Stomach smooth muscle (tissue), 2 donors: ENCODE data around the gene CXCL1.

Experiments
- H3K27ac ChIP-seq: one replicate; pipeline ENCODE4 v1.7.0; 2013; ENCODE audit warnings: mild to moderate bottlenecking, low read length, inconsistent platforms
- H3K27me3 ChIP-seq, 2 donors: one replicate each; pipeline ENCODE4 v1.7.0; 2013; ENCODE audit warnings: low read length in 2 of 2; ENCODE audit not compliant: insufficient read depth in 2 of 2, control insufficient read depth in 1 of 2
- H3K36me3 ChIP-seq, 2 donors: one replicate each; pipeline ENCODE4 v1.7.0; 2013; ENCODE audit warnings: low read length in 2 of 2; ENCODE audit not compliant: control insufficient read depth in 2 of 2, insufficient read depth in 2 of 2
- H3K4me1 ChIP-seq: one replicate; pipeline ENCODE4 v1.7.0; 2013; ENCODE audit warnings: low read length; ENCODE audit not compliant: control insufficient read depth, insufficient read depth
- H3K4me3 ChIP-seq, 2 donors: one replicate each; pipeline ENCODE4 v1.7.0; 2013; ENCODE audit warnings: low read length in 2 of 2
- H3K9ac ChIP-seq, 2 donors: one replicate each; pipeline ENCODE4 v1.7.0; 2013; ENCODE audit warnings: low read length in 2 of 2, mild to moderate bottlenecking in 1 of 2
- H3K9me3 ChIP-seq, 2 donors: one replicate each; pipeline ENCODE4 v1.7.0; 2013; ENCODE audit warnings: low read length in 2 of 2; ENCODE audit not compliant: control insufficient read depth in 2 of 2
- donor health status: healthy.
- donor health status: Pancreatic carcinoma.

Gene CXCL1

DNA sequence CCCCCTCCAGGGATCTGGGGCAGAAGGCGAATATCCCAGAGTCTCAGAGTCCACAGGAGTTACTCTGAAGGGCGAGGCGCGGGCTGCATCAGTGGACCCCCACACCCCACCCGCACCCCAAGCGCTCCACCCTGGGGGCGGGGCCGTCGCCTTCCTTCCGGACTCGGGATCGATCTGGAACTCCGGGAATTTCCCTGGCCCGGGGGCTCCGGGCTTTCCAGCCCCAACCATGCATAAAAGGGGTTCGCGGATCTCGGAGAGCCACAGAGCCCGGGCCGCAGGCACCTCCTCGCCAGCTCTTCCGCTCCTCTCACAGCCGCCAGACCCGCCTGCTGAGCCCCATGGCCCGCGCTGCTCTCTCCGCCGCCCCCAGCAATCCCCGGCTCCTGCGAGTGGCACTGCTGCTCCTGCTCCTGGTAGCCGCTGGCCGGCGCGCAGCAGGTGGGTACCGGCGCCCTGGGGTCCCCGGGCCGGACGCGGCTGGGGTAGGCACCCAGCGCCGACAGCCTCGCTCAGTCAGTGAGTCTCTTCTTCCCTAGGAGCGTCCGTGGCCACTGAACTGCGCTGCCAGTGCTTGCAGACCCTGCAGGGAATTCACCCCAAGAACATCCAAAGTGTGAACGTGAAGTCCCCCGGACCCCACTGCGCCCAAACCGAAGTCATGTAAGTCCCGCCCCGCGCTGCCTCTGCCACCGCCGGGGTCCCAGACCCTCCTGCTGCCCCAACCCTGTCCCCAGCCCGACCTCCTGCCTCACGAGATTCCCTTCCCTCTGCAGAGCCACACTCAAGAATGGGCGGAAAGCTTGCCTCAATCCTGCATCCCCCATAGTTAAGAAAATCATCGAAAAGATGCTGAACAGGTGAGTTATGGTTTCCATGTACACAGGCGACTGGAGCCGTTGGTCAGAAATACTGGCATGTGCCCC lies at the start of gene CXCL1:
Gene CXCL1, plus strand, starts transcription at position 264 of the 926 bp plus-strand sequence. Its CDS starts 78 bp downstream, at position 342.
- Histone ChIP-seq H3K27ac (no peak within 1 kb of the TSS), H3K9ac (no peak within 1 kb of the TSS), H3K36me3 (no peaks in the 10 kb centered on the region), H3K9me3 (no peaks in the 10 kb centered on the region), H3K4me3 (peak within 1 kb of the TSS; percentile 59 to 70), H3K4me1 (peaks cover 5% of the 10 kb centered on the region), H3K27me3 (peaks cover 14% of the 10 kb centered on the region in 2 donors)

DNA sequence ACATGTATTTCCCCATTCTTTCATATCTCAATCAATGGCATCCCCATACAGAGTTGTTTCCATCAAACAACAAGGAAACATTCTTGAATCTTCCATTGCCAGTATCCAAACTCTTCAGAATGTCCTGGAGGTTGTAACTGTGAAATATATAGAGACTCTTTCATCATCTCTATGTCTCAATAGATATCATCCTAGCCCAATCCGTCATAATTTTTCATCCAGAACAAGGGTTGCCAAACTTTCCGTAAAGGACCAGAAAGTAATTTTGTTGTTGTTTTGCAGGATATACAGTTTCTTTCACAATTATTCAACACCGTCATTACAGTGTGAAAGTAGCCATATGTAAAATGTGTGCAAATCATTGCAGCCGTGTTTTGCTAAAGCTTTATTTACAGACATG lies 47.9 kb upstream of the CXCL1 start:
- Histone ChIP-seq H3K9me3 (no peaks in the 10 kb centered on the region), H3K36me3 (no peaks in the 10 kb centered on the region), H3K27ac (no peak overlapping the region), H3K4me1 (no peaks in the 10 kb centered on the region), H3K27me3 (no peaks in the 10 kb centered on the region), H3K4me3 (no peak overlapping the region), H3K9ac (no peak overlapping the region)

DNA sequence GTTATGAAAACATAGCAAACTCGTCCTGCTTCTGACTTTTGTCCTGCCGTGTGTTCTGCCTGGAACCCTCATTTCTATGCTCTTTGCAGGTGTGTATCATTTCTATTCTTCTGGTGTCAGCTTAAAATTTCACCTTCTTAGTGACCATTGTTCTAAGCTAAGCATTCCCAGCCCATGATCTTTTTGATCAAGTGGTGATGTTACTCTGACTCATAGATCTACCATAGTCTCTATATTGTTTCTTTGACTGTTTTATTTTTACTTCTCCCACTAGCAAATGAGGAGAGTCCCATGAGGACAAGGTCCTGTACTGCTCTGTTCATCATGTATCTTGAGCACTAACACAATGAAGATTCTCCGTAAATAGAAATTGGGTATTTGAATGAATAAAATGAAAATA lies 46.8 kb upstream of the CXCL1 start:
- H3K27ac ChIP-seq, result no peak overlapping the region
- H3K9me3 ChIP-seq, result no peaks in the 10 kb centered on the region
- no peaks in the 10 kb centered on the region for H3K4me1 ChIP-seq
- H3K9ac ChIP-seq, result no peak overlapping the region
- no peaks in the 10 kb centered on the region for H3K27me3 ChIP-seq
- no peak overlapping the region for H3K4me3 ChIP-seq
- no peaks in the 10 kb centered on the region for H3K36me3 ChIP-seq

DNA sequence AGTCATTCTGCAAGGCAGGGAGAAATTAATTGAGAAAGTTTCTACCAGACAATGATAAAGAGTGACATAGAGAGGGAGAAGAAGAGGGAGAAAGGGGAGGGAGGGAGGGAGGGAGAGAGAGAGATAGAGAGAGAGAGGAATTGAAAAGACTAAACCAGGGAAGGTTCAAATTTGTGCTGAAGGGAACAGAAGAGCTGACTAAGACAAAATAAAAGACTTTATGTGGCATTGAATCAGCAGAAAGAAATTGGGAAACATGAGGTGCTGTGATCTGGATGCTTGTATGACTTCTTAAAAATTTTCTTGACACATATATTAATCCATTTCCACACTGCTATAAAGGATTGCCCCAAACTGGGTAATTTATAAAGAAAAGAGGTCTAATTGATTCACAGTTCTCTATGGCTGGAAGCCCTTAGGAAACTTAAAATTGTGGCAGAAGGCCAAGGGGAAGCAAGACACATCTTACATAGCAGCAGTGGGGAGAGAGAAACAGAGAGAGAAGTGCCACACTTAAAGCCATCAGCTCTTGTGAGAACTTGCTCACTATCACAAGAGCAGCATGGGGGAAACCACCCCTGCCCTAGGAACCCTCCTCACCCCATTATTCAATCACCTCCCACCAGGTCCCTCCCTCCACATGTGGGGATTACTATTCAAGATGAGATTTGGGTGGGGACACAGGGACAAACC lies 46.2 kb upstream of the CXCL1 start:
- H3K4me1 ChIP-seq, result no peaks in the 10 kb centered on the region
- no peaks in the 10 kb centered on the region for H3K9me3 ChIP-seq
- H3K27me3 ChIP-seq, result no peaks in the 10 kb centered on the region
- H3K4me3 ChIP-seq, result no peak overlapping the region
- no peak overlapping the region for H3K9ac ChIP-seq
- no peaks in the 10 kb centered on the region for H3K36me3 ChIP-seq
- H3K27ac ChIP-seq, result no peak overlapping the region

DNA sequence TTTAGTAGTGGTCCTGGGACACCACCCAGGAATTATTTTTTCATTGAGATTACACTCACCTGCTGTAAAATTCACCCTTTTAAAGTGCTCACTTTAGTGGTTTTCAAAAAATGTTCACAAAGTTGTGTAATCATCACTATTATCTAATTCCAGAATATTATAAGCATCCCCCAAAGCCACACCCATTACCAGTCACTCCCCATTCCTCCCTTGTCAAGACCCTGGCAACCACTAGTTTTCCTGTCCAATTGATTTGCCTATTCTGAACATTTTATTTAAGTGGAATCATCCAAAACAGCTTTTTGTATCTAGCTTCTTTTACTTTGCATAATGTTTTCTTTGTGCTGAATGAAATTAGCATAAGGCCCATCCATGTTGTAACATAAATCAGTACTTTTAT lies 45.4 kb upstream of the CXCL1 start:
- Histone ChIP-seq H3K9ac (no peak overlapping the region), H3K27me3 (no peaks in the 10 kb centered on the region), H3K36me3 (no peaks in the 10 kb centered on the region), H3K4me3 (no peak overlapping the region), H3K27ac (no peak overlapping the region), H3K4me1 (no peaks in the 10 kb centered on the region), H3K9me3 (no peaks in the 10 kb centered on the region)

DNA sequence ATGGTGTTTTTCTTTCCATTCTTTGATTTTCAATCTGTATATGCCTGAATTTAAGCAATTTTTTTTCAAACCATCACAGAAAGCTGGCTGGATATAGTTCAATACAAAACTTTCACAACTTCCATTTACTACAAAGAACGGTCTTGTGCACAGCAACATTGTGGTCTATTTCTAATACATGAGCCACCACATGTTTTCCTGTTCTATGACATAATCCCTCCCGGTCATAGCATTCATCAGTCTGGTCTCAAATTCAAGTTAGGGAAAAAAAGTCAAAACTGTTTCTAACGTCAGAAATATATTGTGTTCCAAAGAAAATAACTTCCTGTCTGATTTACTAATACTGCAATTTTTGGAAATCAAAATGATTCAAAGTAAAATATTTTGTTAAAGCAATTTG lies 40.2 kb upstream of the CXCL1 start:
- no peaks in the 10 kb centered on the region for H3K9me3 ChIP-seq

DNA sequence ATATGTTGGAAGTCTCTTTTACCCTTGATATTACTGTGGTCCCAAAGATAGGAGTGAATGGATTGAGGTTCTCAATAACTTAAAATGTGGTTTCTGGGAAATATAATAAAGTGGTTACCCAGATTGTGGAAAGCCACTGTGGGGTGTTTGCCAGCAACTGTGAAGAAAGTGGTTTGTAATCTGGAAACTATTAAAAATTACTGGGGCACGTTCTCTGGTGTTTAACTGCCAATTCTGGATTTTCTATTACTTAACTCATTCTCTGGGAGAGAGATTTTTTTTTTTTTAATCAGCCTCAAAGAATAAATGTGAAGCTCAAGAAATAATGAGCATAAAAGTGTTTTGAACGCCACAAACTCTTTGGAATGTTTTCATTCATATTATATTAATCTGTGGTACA lies 37.6 kb upstream of the CXCL1 start:
- Histone ChIP-seq H3K36me3 (no peaks in the 10 kb centered on the region), H3K9me3 (no peaks in the 10 kb centered on the region), H3K27me3 (peaks cover 0 to under 1% of the 10 kb centered on the region in 2 donors), H3K4me1 (peaks cover 1% of the 10 kb centered on the region), H3K4me3 (no peak overlapping the region), H3K27ac (no peak overlapping the region), H3K9ac (no peak overlapping the region)

More for the DNA sequence above, 40.2 kb upstream of the CXCL1 start:
- no peak overlapping the region for H3K4me3 ChIP-seq
- no peaks in the 10 kb centered on the region for H3K4me1 ChIP-seq
- no peaks in the 10 kb centered on the region for H3K36me3 ChIP-seq
- no peak overlapping the region for H3K9ac ChIP-seq
- H3K27ac ChIP-seq, result no peak overlapping the region
- H3K27me3 ChIP-seq, result no peaks in the 10 kb centered on the region

DNA sequence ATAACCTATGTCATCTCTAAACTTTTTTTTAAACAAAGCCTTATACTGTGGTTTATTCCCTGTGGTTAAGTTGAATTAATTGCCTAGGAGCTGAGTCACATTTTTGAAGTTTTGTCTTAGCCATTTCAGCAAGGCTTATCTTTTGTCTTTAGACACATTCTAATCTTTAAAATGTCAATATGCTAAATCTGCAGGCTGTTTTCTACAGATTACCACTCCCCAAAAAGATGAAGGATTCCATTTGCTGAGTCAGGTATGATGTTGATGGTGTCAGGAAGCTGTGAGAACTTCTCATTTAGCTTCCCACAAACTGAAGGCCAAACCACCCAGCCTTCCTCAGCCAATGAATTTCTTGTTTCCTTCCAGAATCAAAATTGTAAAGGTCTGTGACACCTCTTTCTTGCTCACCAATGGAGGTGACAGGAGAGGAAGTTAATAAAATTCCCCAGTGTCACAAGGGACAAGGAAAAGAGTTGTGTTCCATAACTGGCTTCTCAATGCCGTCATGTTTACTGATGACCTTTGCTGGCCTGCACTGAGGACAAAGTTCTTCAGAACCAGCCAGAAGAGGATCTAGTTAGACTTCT lies 36.4 kb upstream of the CXCL1 start:
- peaks cover 3 to 11% of the 10 kb centered on the region in 2 donors for H3K27me3 ChIP-seq
- H3K36me3 ChIP-seq, result no peaks in the 10 kb centered on the region
- H3K9ac ChIP-seq, result no peak overlapping the region
- H3K4me1 ChIP-seq, result peaks cover 4% of the 10 kb centered on the region
- no peak overlapping the region for H3K27ac ChIP-seq
- H3K9me3 ChIP-seq, result no peaks in the 10 kb centered on the region
- H3K4me3 ChIP-seq, result no peak overlapping the region

DNA sequence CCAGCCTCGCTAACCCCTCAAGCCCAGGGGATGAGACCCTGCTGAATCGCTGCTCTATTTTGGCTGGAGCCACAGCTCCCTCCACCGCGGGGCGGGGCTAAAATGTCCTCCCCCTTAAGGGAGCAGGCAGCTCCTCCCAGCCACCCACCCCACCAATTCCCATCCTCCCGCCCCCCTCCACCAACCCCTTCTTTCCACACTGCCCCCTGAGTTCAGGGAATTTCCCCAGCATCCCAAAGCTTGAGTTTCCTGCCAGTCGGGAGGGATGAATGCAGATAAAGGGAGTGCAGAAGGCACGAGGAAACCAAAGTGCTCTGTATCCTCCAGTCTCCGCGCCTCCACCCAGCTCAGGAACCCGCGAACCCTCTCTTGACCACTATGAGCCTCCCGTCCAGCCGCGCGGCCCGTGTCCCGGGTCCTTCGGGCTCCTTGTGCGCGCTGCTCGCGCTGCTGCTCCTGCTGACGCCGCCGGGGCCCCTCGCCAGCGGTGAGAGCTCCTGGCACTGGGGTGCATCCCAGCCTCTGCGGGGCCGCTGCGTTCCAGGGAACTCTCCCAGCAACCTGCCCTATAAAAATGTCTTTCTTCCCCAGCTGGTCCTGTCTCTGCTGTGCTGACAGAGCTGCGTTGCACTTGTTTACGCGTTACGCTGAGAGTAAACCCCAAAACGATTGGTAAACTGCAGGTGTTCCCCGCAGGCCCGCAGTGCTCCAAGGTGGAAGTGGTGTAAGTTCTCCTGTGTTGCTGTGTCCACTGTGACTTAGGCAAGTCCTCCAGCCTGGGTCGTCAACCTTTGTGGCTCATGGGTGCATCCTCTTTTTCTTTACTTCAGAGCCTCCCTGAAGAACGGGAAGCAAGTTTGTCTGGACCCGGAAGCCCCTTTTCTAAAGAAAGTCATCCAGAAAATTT lies 32.6 kb upstream of the CXCL1 start, which contains the start of gene CXCL6:
Gene CXCL6, plus strand, starts transcription at position 306 of the 907 bp plus-strand sequence. Its CDS starts 73 bp downstream, at position 379.
- no peaks in the 10 kb centered on the region for H3K36me3 ChIP-seq
- no peak within 1 kb of the TSS for H3K27ac ChIP-seq
- peaks cover 4% of the 10 kb centered on the region for H3K4me1 ChIP-seq
- no peak within 1 kb of the TSS for H3K9ac ChIP-seq
- peaks cover 3 to 15% of the 10 kb centered on the region in 2 donors for H3K27me3 ChIP-seq
- H3K9me3 ChIP-seq, result no peaks in the 10 kb centered on the region
- H3K4me3 ChIP-seq, result peak within 1 kb of the TSS in 1 of 2 donors; percentile 59

DNA sequence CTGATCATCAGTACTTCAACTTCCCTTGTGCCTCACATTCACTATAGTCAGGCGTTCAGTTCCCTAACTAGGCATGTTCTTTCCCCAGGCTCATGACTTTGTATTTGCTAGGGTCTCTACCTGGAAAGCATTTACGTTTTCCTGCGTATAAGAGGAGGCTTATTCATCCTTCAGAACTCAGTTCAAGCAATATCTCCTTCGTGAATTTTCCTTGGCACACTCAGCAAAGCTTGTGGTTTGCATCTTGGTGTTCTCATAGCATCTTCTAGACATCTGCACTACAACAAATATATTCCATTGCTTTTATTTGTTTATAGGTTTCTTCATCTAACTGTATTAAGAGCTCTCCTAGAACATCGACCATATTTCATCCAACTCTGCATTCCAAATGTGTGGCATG lies 30.1 kb upstream of the CXCL1 start:
- no peaks in the 10 kb centered on the region for H3K9me3 ChIP-seq
- no peak overlapping the region for H3K4me3 ChIP-seq
- H3K9ac ChIP-seq, result no peak overlapping the region
- peaks cover 3 to 15% of the 10 kb centered on the region in 2 donors for H3K27me3 ChIP-seq
- peaks cover 4% of the 10 kb centered on the region for H3K4me1 ChIP-seq
- no peak overlapping the region for H3K27ac ChIP-seq
- H3K36me3 ChIP-seq, result no peaks in the 10 kb centered on the region
